Activated CD8-positive, alpha-beta T cell treated with anti-CD3 and anti-CD28 coated beads for 36 hours (primary cell): ENCODE data around the gene TXLNA. TPM values are rescaled to one million over a fixed set of nuclear protein-coding genes. Genes with fewer than 3 reads are reported as not detected.

Source experiments
- ATAC-seq: fragments of 200-7000 bp; cut with Tn5 transposase; one replicate; pipeline ENCODE4 v1.10.0; 2021; ENCODE audit warnings: mild to moderate bottlenecking, moderate library complexity
- CTCF ChIA-PET: fragments of 350-600 bp; sonication (Branson Sonifier 250); formaldehyde crosslinking; loops from one replicate; lab custom pipeline; 2021; ENCODE audit warnings: antibody characterized with exemption; lab: Charles Lee
- POLR2A ChIA-PET: fragments of 350-600 bp; sonication (Branson Sonifier 250); formaldehyde crosslinking; loops from one replicate; lab custom pipeline; 2021; ENCODE audit warnings: antibody characterized with exemption; lab: Charles Lee
- DNase-seq: peaks from one replicate; pipeline ENCODE4 v3.0.0-alpha.2; 2020
- H3K27ac Mint-ChIP-seq: one replicate; pipeline ENCODE4 v1.8.0; 2021; ENCODE audit warnings: mild to moderate bottlenecking, mixed read lengths
- H3K27me3 Mint-ChIP-seq: one replicate; pipeline ENCODE4 v1.8.0; 2021; ENCODE audit warnings: mixed read lengths
- H3K36me3 Mint-ChIP-seq: one replicate; pipeline ENCODE4 v1.8.0; 2021; ENCODE audit warnings: low read depth, mixed read lengths
- H3K4me1 Mint-ChIP-seq: one replicate; pipeline ENCODE4 v1.8.0; 2021; ENCODE audit warnings: low read depth, mixed read lengths
- H3K4me3 Mint-ChIP-seq: one replicate; pipeline ENCODE4 v1.8.0; 2021; ENCODE audit warnings: mild to moderate bottlenecking, moderate library complexity, mixed read lengths
- H3K9me3 Mint-ChIP-seq: one replicate; pipeline ENCODE4 v1.8.0; 2021; ENCODE audit warnings: mixed read lengths
- intact Hi-C: fragments of 100-400 bp; cut with micrococcal nuclease; formaldehyde crosslinking; loops from one replicate; pipeline ENCODE4 v1.10.0; 2022
- total RNA-seq, 2 experiments: library from RNA; stranded (reverse); gene quantifications; one replicate each; pipeline ENCODE4 v1.2.3, GENCODE V29; 2021
- TF ChIP-seq, protein P1 (sequence below): fragments of 200-600 bp; IDR thresholded peaks from one replicate; pipeline ENCODE4 v1.8.0; 2022; ENCODE audit warnings: antibody characterized with exemption, mild to moderate bottlenecking

The TXLNA gene
- total RNA-seq, 2 experiments from 2014 or later, result 71.5 to 73.3 TPM

GRCh38 chr1:32199043-32199716, 19.7 kb downstream of the TXLNA start:
- Mint-ChIP-seq H3K4me1 (peaks cover 68% of the 10 kb centered on the region), H3K27me3 (no peaks in the 10 kb centered on the region), H3K27ac (peak overlapping the region; percentile 44), H3K36me3 (peaks cover 30% of the 10 kb centered on the region), H3K9me3 (no peaks in the 10 kb centered on the region), H3K4me3 (peak overlapping the region; percentile 18)
- ChIA-PET POLR2A (interaction anchor here (1.0 to 11.9 kb wide), 6 partner anchors 7 to 137 kb away, joined by 4 to 141 read pairs (median 16); partner anchors contain the start of genes IQCC, MARCKSL1 and TXLNA), CTCF (interaction anchor here (1.9 kb wide), 1 partner anchor 49 kb away, joined by 7 read pairs; the partner anchor contains the start of gene FAM167B)
- DNase-seq, result no peak
- intact Hi-C loops, result no loop called here
- no peak for ATAC-seq
- TF ChIP-seq, protein P1, sequence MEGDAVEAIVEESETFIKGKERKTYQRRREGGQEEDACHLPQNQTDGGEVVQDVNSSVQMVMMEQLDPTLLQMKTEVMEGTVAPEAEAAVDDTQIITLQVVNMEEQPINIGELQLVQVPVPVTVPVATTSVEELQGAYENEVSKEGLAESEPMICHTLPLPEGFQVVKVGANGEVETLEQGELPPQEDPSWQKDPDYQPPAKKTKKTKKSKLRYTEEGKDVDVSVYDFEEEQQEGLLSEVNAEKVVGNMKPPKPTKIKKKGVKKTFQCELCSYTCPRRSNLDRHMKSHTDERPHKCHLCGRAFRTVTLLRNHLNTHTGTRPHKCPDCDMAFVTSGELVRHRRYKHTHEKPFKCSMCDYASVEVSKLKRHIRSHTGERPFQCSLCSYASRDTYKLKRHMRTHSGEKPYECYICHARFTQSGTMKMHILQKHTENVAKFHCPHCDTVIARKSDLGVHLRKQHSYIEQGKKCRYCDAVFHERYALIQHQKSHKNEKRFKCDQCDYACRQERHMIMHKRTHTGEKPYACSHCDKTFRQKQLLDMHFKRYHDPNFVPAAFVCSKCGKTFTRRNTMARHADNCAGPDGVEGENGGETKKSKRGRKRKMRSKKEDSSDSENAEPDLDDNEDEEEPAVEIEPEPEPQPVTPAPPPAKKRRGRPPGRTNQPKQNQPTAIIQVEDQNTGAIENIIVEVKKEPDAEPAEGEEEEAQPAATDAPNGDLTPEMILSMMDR, result no peak

GRCh38 chr1:32199717-32200072, 20.2 kb downstream of the TXLNA start:
- POLR2A ChIA-PET, result interaction anchor here (0.6 to 11.9 kb wide), 8 partner anchors 7 to 136 kb away, joined by 3 to 141 read pairs (median 6); partner anchors contain the start of genes HDAC1, IQCC, LCK and MARCKSL1
- DNase-seq (no peak), ATAC-seq (no peak)
- TF ChIP-seq, protein P1, result no peak
- H3K36me3 Mint-ChIP-seq, result peaks cover 25% of the 10 kb centered on the region
- intact Hi-C loops, result no loop called here
- CTCF ChIA-PET, result interaction anchor here (1.5 to 2.0 kb wide), 3 partner anchors 48 to 410 kb away, joined by 4 to 7 read pairs (median 6); partner anchors contain the start of gene FAM167B
- peaks cover 63% of the 10 kb centered on the region for H3K4me1 Mint-ChIP-seq
- H3K27ac Mint-ChIP-seq, result peak overlapping the region; percentile 91
- no peaks in the 10 kb centered on the region for H3K9me3 Mint-ChIP-seq
- H3K27me3 Mint-ChIP-seq, result no peaks in the 10 kb centered on the region
- H3K4me3 Mint-ChIP-seq, result peak overlapping the region; percentile 80

GRCh38 chr1:32200226-32201010, 20.9 kb downstream of the TXLNA start, which contains the start of gene CCDC28B:
TSS of gene CCDC28B (plus strand) at chr1:32200595. CDS start at chr1:32201936, 1,341 bp downstream.
- intact Hi-C loops, result no loop called here
- TF ChIP-seq, protein P1, result no peak
- Mint-ChIP-seq H3K4me1 (peaks cover 57% of the 10 kb centered on the region), H3K9me3 (no peaks in the 10 kb centered on the region), H3K4me3 (peak within 1 kb of the TSS; percentile 80), H3K27ac (peak within 1 kb of the TSS; percentile 91), H3K36me3 (peaks cover 21% of the 10 kb centered on the region), H3K27me3 (no peaks in the 10 kb centered on the region)
- ChIA-PET POLR2A (interaction anchor here (0.6 to 11.9 kb wide), 16 partner anchors 9 to 194 kb away, joined by 3 to 141 read pairs (median 4); partner anchors contain the start of genes BSDC1, HDAC1, LCK and MARCKSL1), CTCF (interaction anchor here (0.7 to 8.1 kb wide), 6 partner anchors 12 to 411 kb away, joined by 3 to 44 read pairs (median 5); partner anchors contain the start of gene FAM167B)
- peak; percentile 80 for DNase-seq
- peak; percentile 48 for ATAC-seq

- CTCF ChIA-PET, result interaction anchor here (0.7 to 8.1 kb wide), 8 partner anchors 9 to 412 kb away, joined by 3 to 44 read pairs (median 6); partner anchors contain the start of gene FAM167B
- TF ChIP-seq, protein P1, result no peak
- DNase-seq (peak; percentile 94), ATAC-seq (peak; percentile 66)
- Mint-ChIP-seq H3K36me3 (peaks cover 18% of the 10 kb centered on the region), H3K27me3 (no peaks in the 10 kb centered on the region), H3K27ac (peak overlapping the region; percentile 91), H3K4me3 (peak overlapping the region; percentile 80), H3K9me3 (no peaks in the 10 kb centered on the region), H3K4me1 (peaks cover 51% of the 10 kb centered on the region)
- intact Hi-C loops, result no loop called here
- POLR2A ChIA-PET, result interaction anchor here (0.6 to 11.9 kb wide), 19 partner anchors 8 to 193 kb away, joined by 3 to 141 read pairs (median 4); partner anchors contain the start of genes BSDC1, KPNA6, LCK and TXLNA
Measured at GRCh38 chr1:32201011-32201855, 21.8 kb downstream of the TXLNA start.
